Testis (tissue), 3 donors: Measurements from ENCODE around the gene KLHL29. TPM values are rescaled to one million over a fixed set of nuclear protein-coding genes. Genes with fewer than 3 reads are reported as not detected.
"Not testable (repeated sequence)": the region's sequence is repeated elsewhere in the genome, so short reads cannot be mapped to it uniquely, and the experiment has no call there.

Source experiments
- DNase-seq: peaks from one replicate; pipeline ENCODE4 v3.0.0-alpha.2; 2019
- H3K27ac ChIP-seq, 2 donors: fragments of 200-600 bp; sonication (generic); one replicate each; pipeline ENCODE4 v1.5.1; 2019
- H3K27me3 ChIP-seq: fragments of 200-600 bp; sonication (generic); one replicate; pipeline ENCODE4 v1.5.1; 2019
- H3K36me3 ChIP-seq: fragments of 200-600 bp; sonication (generic); one replicate; pipeline ENCODE4 v1.5.1; 2017; ENCODE audit warnings: low read depth; ENCODE audit errors: missing control alignments
- H3K4me1 ChIP-seq: fragments of 200-600 bp; sonication (generic); one replicate; pipeline ENCODE4 v1.5.1; 2019
- H3K4me3 ChIP-seq, 2 donors: fragments of 200-600 bp; sonication (generic); one replicate each; pipeline ENCODE4 v1.5.1; 2017 to 2019
- H3K9me3 ChIP-seq: fragments of 200-600 bp; sonication (generic); one replicate; pipeline ENCODE4 v1.5.1; 2017
- CTCF ChIP-seq, 3 experiments: fragments of 450-650 bp in 2 of 3; fragments of 200-600 bp in 1 of 3; sonication (generic) in 1 of 3; IDR thresholded peaks; one replicate each; pipeline ENCODE4 v1.5.1; 2016 to 2019; ENCODE audit warnings: antibody characterized with exemption in 3 of 3, mild to moderate bottlenecking in 2 of 3, moderate library complexity in 1 of 3
- POLR2A ChIP-seq: fragments of 450-650 bp; IDR thresholded peaks from one replicate; pipeline ENCODE4 v1.6.1; 2017; ENCODE audit warnings: antibody characterized with exemption, mild to moderate bottlenecking, moderate library complexity
- WGBS, 2 donors: methylation state at CpG; one replicate each; pipeline ENCODE4 v1.1.5; 2018; 5-methylcytosine and 5-hydroxymethylcytosine counted together
- intact Hi-C: fragments of 100-400 bp; cut with DNase I; formaldehyde crosslinking; loops from one replicate; pipeline ENCODE4 v1.15.1; 2023; ENCODE audit warnings: low total_unique reads
- polyA plus RNA-seq: library from polyadenylated mRNA; stranded (reverse); fragments of 350-450 nt; fragmentation: Illumina TruSeq; extraction: RNeasy Lipid Tissue Mini Kit (QIAGEN cat#74804); gene quantifications from one replicate; pipeline ENCODE4 v1.2.3, GENCODE V29; 2014; ENCODE audit warnings: low read depth, low replicate concordance; ENCODE audit not compliant: insufficient read depth
- total RNA-seq, 2 donors: library from RNA; depleted of rRNA; stranded (reverse); fragments of >200 nt; gene quantifications; one replicate each; pipeline ENCODE4 v1.2.3, GENCODE V29; 2016

Gene KLHL29
- total and polyA plus RNA-seq, 3 donors from 2014 or later, result 3.3 to 10.9 (median 7.9) TPM

- Histone ChIP-seq H3K4me1 (peaks cover 17% of the 10 kb centered on the region), H3K4me3 (no peak overlapping the region), H3K27me3 (no peaks in the 10 kb centered on the region), H3K9me3 (no peaks in the 10 kb centered on the region), H3K36me3 (no peaks in the 10 kb centered on the region), H3K27ac (no peak overlapping the region)
- TF ChIP-seq CTCF (IDR thresholded peaks at IDR 0.05) (no peak), POLR2A (no peak)
- 89 to 94% methylated on average over 8 of the region's 8 CpGs for WGBS, 2 donors
- DNase-seq, result no peak
- intact Hi-C loops, result no loop called here
These were observed 38.2 kb upstream of the KLHL29 start for GRCh38 chr2:23346781-23347180.

- no peak overlapping the region for H3K4me3 ChIP-seq
- WGBS, 2 donors, result 89 to 91% methylated on average over 12 to 18 of the region's 18 CpGs
- intact Hi-C loops, result no loop called here
- no peaks in the 10 kb centered on the region for H3K9me3 ChIP-seq
- H3K27me3 ChIP-seq, result no peaks in the 10 kb centered on the region
- TF ChIP-seq CTCF (IDR thresholded peaks at IDR 0.05), result no peak
- TF ChIP-seq POLR2A, result no peak
- no peak overlapping the region for H3K27ac ChIP-seq
- H3K36me3 ChIP-seq, result no peaks in the 10 kb centered on the region
- DNase-seq, result no peak
- H3K4me1 ChIP-seq, result peaks cover 20% of the 10 kb centered on the region
These were observed 37.4 kb upstream of the KLHL29 start for GRCh38 chr2:23347471-23348092.

GRCh38 chr2:23348093-23348481, 36.9 kb upstream of the KLHL29 start:
- H3K9me3 ChIP-seq, H3K36me3 ChIP-seq, DNase-seq, H3K27ac ChIP-seq, intact Hi-C loops, H3K27me3 ChIP-seq, H3K4me3 ChIP-seq: not testable (repeated sequence)
- peaks cover 20% of the 10 kb centered on the region for H3K4me1 ChIP-seq
- 82 to 90% methylated on average over 6 to 9 of the region's 10 CpGs for WGBS, 2 donors

GRCh38 chr2:23349508-23349907, 35.5 kb upstream of the KLHL29 start:
- Histone ChIP-seq H3K27me3 (no peaks in the 10 kb centered on the region), H3K4me3 (no peak overlapping the region), H3K4me1 (peaks cover 20% of the 10 kb centered on the region), H3K9me3 (no peaks in the 10 kb centered on the region), H3K27ac (no peak overlapping the region), H3K36me3 (no peaks in the 10 kb centered on the region)
- WGBS, 2 donors, result 93% methylated on average over 7 of the region's 7 CpGs
- intact Hi-C loops, result no loop called here
- TF ChIP-seq POLR2A, result no peak
- TF ChIP-seq CTCF (IDR thresholded peaks at IDR 0.05), result no peak
- no peak for DNase-seq

- TF ChIP-seq CTCF (IDR thresholded peaks at IDR 0.05), result no peak
- no peak for TF ChIP-seq POLR2A
- Histone ChIP-seq H3K4me3 (no peak overlapping the region), H3K9me3 (no peaks in the 10 kb centered on the region), H3K36me3 (no peaks in the 10 kb centered on the region), H3K4me1 (peaks cover 14% of the 10 kb centered on the region), H3K27me3 (no peaks in the 10 kb centered on the region), H3K27ac (no peak overlapping the region)
- WGBS, 2 donors, result 77 to 92% methylated on average over 10 to 16 of the region's 16 CpGs
- no peak for DNase-seq
- intact Hi-C loops, result no loop called here
These were observed 34.8 kb upstream of the KLHL29 start for GRCh38 chr2:23350041-23350791.
